GM23338 (cell line): Measurements from ENCODE around the gene IFRD1. TPM values are rescaled to one million over a fixed set of nuclear protein-coding genes. Genes with fewer than 3 reads are reported as not detected.
A peak's percentile ranks its signal among the peaks of the same experiment; 100 is the strongest.

Experiments used
- ATAC-seq: fragments of 200-7000 bp; cut with Tn5 transposase; 3 replicates; pipeline ENCODE4 v1.9.1; 2020
- DNase-seq: peaks from one replicate; pipeline ENCODE4 v3.0.0-alpha.2; 2015; ENCODE audit warnings: low spot score
- H2AFZ ChIP-seq: fragments of 200-600 bp; sonication (generic); 2 replicates; pipeline ENCODE4 v1.8.0; 2016; ENCODE audit warnings: antibody characterized with exemption, mild to moderate bottlenecking, moderate library complexity
- H3F3A ChIP-seq: fragments of 200-600 bp; sonication (generic); replicated peaks from 2 replicates; pipeline ENCODE4 v1.8.0; 2017; ENCODE audit warnings: antibody characterized with exemption, mixed run types, low read depth
- H3K27ac ChIP-seq: fragments of 200-600 bp; sonication (generic); 2 replicates; pipeline ENCODE4 v1.6.1; 2016; ENCODE audit warnings: low read depth
- H3K27me3 ChIP-seq: fragments of 200-600 bp; sonication (generic); 2 replicates; pipeline ENCODE4 v1.8.0; 2016; ENCODE audit warnings: mild to moderate bottlenecking, mixed run types, moderate library complexity; ENCODE audit not compliant: insufficient read depth
- H3K36me3 ChIP-seq: fragments of 200-600 bp; sonication (generic); 2 replicates; pipeline ENCODE4 v1.8.0; 2016; ENCODE audit warnings: mild to moderate bottlenecking; ENCODE audit not compliant: insufficient read depth
- H3K4me1 ChIP-seq: fragments of 200-600 bp; sonication (generic); 2 replicates; pipeline ENCODE4 v1.8.0; 2016; ENCODE audit warnings: mild to moderate bottlenecking, moderate library complexity; ENCODE audit not compliant: insufficient read depth
- H3K4me2 ChIP-seq: fragments of 200-600 bp; sonication (generic); 2 replicates; pipeline ENCODE4 v1.7.1; 2017; ENCODE audit warnings: mixed run types
- H3K4me3 ChIP-seq: fragments of 200-600 bp; sonication (generic); 2 replicates; pipeline ENCODE4 v1.6.1; 2016; ENCODE audit warnings: mixed run types
- H3K79me2 ChIP-seq: fragments of 200-600 bp; sonication (generic); replicated peaks from 2 replicates; pipeline ENCODE4 v1.8.0; 2017; ENCODE audit warnings: mild to moderate bottlenecking; ENCODE audit not compliant: insufficient read depth
- H3K9me2 ChIP-seq: fragments of 200-600 bp; sonication (generic); 2 replicates; pipeline ENCODE4 v1.8.0; 2017; ENCODE audit not compliant: insufficient read depth
- H4K20me1 ChIP-seq: fragments of 200-600 bp; sonication (generic); replicated peaks from 2 replicates; pipeline ENCODE4 v1.8.0; 2017; ENCODE audit warnings: mild to moderate bottlenecking; ENCODE audit not compliant: insufficient read depth
- H3K27ac Mint-ChIP-seq: 2 replicates; pipeline ENCODE4 v1.8.0; 2020; ENCODE audit warnings: inconsistent platforms, mild to moderate bottlenecking, moderate library complexity, mixed read lengths
- H3K27me3 Mint-ChIP-seq: 3 replicates; pipeline ENCODE4 v1.8.0; 2022; ENCODE audit warnings: low read depth, mild to moderate bottlenecking, moderate library complexity, mixed read lengths, inconsistent platforms; ENCODE audit not compliant: insufficient read depth, poor library complexity
- H3K36me3 Mint-ChIP-seq: 3 replicates; pipeline ENCODE4 v1.8.0; 2021; ENCODE audit warnings: low read depth, mild to moderate bottlenecking, inconsistent platforms, moderate library complexity, mixed read lengths
- H3K4me1 Mint-ChIP-seq: 3 replicates; pipeline ENCODE4 v1.8.0; 2020; ENCODE audit warnings: mild to moderate bottlenecking, inconsistent platforms, mixed read lengths
- H3K4me3 Mint-ChIP-seq: 3 replicates; pipeline ENCODE4 v1.8.0; 2021; ENCODE audit warnings: moderate library complexity, mild to moderate bottlenecking, inconsistent platforms, mixed read lengths
- H3K9me3 Mint-ChIP-seq: 3 replicates; pipeline ENCODE4 v1.8.0; 2020; ENCODE audit warnings: moderate library complexity, mild to moderate bottlenecking, inconsistent platforms, mixed read lengths
- CREB1 ChIP-seq: fragments of 250-450 bp; sonication (Bioruptor Pico); IDR thresholded peaks from 2 replicates; pipeline ENCODE4 v1.5.0; 2020; ENCODE audit warnings: low read depth, mild to moderate bottlenecking, moderate library complexity
- EZH2 ChIP-seq: fragments of 200-600 bp; sonication (generic); IDR thresholded peaks from one replicate; pipeline ENCODE4 v1.8.0; 2017; ENCODE audit warnings: antibody characterized with exemption, mild to moderate bottlenecking, low read depth; ENCODE audit not compliant: unreplicated experiment
- EZH2phosphoT487 ChIP-seq: fragments of 200-600 bp; sonication (generic); IDR thresholded peaks from one replicate; pipeline ENCODE4 v1.8.1; 2018; ENCODE audit warnings: antibody characterized with exemption; ENCODE audit not compliant: unreplicated experiment
- JUNB ChIP-seq: IDR thresholded peaks from one replicate; pipeline ENCODE4 v1.6.1; 2016; ENCODE audit warnings: antibody characterized with exemption; ENCODE audit not compliant: unreplicated experiment
- NANOG ChIP-seq: IDR thresholded peaks from 2 replicates; pipeline ENCODE4 v1.6.1; 2016; ENCODE audit warnings: antibody characterized with exemption, borderline replicate concordance
- POLR2AphosphoS5 ChIP-seq: IDR thresholded peaks from 2 replicates; pipeline ENCODE4 v1.6.1; 2016; ENCODE audit warnings: antibody characterized with exemption, low read depth
- STAT1 ChIP-seq: IDR thresholded peaks from one replicate; pipeline ENCODE4 v1.6.1; 2016; ENCODE audit warnings: antibody characterized with exemption; ENCODE audit not compliant: unreplicated experiment
- ZNF114 ChIP-seq: fragments of 250-450 bp; sonication (Bioruptor Pico); IDR thresholded peaks from 2 replicates; pipeline ENCODE4 v1.5.0; 2020; ENCODE audit warnings: mild to moderate bottlenecking, moderate library complexity
- ZNF331 ChIP-seq: fragments of 250-450 bp; sonication (Bioruptor Pico); IDR thresholded peaks from 2 replicates; pipeline ENCODE4 v1.5.0; 2020; ENCODE audit warnings: low read depth, mild to moderate bottlenecking, moderate library complexity
- polyA plus RNA-seq: library from polyadenylated mRNA; unstranded; fragments of >200 nt; fragmentation: Nextera tagmentation; extraction: Ambion mirVana; gene quantifications from 2 replicates; pipeline ENCODE4 v1.2.1, GENCODE V29; 2016
- total RNA-seq: library from RNA; depleted of rRNA; stranded (reverse); fragments of >200 nt; shearing (Covaris generic); gene quantifications from 2 replicates; pipeline ENCODE4 v1.2.3, GENCODE V29; 2014
- TF ChIP-seq, protein P1 (sequence below): IDR thresholded peaks from 2 replicates; pipeline ENCODE4 v1.6.1; 2016; ENCODE audit warnings: antibody characterized with exemption
- TF ChIP-seq, protein P2 (sequence below): fragments of 250-450 bp; sonication (Bioruptor Pico); IDR thresholded peaks from 2 replicates; pipeline ENCODE4 v1.5.0; 2020; ENCODE audit warnings: mild to moderate bottlenecking, moderate library complexity
- TF ChIP-seq, protein P3 (sequence below), 2 experiments: fragments of 200-600 bp in 1 of 2; sonication (generic) in 1 of 2; conservative IDR thresholded peaks; 2 replicates each; pipeline versions ENCODE4 v1.5.1 to v1.6.1; 2016 to 2017; ENCODE audit warnings: antibody characterized with exemption in 2 of 2, low read depth in 2 of 2, mild to moderate bottlenecking in 2 of 2, moderate library complexity in 1 of 2
- TF ChIP-seq, protein P4 (sequence below): IDR thresholded peaks from one replicate; pipeline ENCODE4 v1.6.1; 2018; ENCODE audit warnings: antibody characterized with exemption; ENCODE audit not compliant: unreplicated experiment

The IFRD1 gene
- total and polyA plus RNA-seq, 2 experiments from 2014 or later, result 69.6 to 73.6 TPM

DNA sequence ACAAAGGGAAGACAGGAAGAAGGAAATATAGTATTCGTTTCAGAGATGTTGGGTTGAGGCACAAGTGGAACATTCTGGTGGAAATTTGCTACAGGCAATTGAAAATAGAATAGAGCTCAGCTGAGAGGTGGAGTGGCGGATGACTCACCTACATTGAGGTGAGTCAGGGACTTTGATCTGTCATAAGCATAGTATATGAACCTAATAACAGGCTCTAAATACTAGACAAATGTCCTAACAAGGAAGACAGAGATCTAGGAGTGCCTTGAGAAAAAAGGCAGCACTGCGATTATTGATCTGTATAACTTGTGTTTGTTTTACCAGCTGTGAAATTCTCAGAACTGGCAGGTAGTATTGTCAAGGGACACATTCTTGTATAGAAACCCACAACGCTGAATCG, 907 bp upstream of the IFRD1 start:
- H3K27ac Mint-ChIP-seq, result peak overlapping the region; percentile 85; the same call in 1 of the 2 replicates
- no peak overlapping the region; the same call in 1 of the 2 replicates for H3K27ac ChIP-seq

More for the DNA sequence above, 907 bp upstream of the IFRD1 start:
- Histone ChIP-seq H3K79me2 (peaks cover 37% of the 10 kb centered on the region), H3K4me2 (peak overlapping the region; percentile 75), H4K20me1 (peaks cover 13% of the 10 kb centered on the region), H2AFZ (no peak overlapping the region), H3K9me2 (no peaks in the 10 kb centered on the region), H3K36me3 (no peaks in the 10 kb centered on the region), H3F3A (no peaks in the 10 kb centered on the region), H3K27me3 (no peaks in the 10 kb centered on the region), H3K4me3 (peak overlapping the region; percentile 98), H3K4me1 (peaks cover 14% of the 10 kb centered on the region)
- no peak for DNase-seq
- Mint-ChIP-seq H3K4me3 (peak overlapping the region; percentile 96), H3K27me3 (peaks cover 13% of the 10 kb centered on the region), H3K4me1 (peaks cover 27% of the 10 kb centered on the region), H3K36me3 (peaks cover 13% of the 10 kb centered on the region), H3K9me3 (no peaks in the 10 kb centered on the region)
- no peak for TF ChIP-seq NANOG
- TF ChIP-seq EZH2phosphoT487, result no peak
- TF ChIP-seq, protein P1, sequence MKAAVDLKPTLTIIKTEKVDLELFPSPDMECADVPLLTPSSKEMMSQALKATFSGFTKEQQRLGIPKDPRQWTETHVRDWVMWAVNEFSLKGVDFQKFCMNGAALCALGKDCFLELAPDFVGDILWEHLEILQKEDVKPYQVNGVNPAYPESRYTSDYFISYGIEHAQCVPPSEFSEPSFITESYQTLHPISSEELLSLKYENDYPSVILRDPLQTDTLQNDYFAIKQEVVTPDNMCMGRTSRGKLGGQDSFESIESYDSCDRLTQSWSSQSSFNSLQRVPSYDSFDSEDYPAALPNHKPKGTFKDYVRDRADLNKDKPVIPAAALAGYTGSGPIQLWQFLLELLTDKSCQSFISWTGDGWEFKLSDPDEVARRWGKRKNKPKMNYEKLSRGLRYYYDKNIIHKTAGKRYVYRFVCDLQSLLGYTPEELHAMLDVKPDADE, result no peak
- TF ChIP-seq CREB1 (CRISPR knock-in tag), result no peak
- no peak for TF ChIP-seq STAT1
- TF ChIP-seq ZNF114 (CRISPR knock-in tag), result no peak
- TF ChIP-seq POLR2AphosphoS5, result no peak
- no peak for TF ChIP-seq EZH2
- TF ChIP-seq, protein P2, sequence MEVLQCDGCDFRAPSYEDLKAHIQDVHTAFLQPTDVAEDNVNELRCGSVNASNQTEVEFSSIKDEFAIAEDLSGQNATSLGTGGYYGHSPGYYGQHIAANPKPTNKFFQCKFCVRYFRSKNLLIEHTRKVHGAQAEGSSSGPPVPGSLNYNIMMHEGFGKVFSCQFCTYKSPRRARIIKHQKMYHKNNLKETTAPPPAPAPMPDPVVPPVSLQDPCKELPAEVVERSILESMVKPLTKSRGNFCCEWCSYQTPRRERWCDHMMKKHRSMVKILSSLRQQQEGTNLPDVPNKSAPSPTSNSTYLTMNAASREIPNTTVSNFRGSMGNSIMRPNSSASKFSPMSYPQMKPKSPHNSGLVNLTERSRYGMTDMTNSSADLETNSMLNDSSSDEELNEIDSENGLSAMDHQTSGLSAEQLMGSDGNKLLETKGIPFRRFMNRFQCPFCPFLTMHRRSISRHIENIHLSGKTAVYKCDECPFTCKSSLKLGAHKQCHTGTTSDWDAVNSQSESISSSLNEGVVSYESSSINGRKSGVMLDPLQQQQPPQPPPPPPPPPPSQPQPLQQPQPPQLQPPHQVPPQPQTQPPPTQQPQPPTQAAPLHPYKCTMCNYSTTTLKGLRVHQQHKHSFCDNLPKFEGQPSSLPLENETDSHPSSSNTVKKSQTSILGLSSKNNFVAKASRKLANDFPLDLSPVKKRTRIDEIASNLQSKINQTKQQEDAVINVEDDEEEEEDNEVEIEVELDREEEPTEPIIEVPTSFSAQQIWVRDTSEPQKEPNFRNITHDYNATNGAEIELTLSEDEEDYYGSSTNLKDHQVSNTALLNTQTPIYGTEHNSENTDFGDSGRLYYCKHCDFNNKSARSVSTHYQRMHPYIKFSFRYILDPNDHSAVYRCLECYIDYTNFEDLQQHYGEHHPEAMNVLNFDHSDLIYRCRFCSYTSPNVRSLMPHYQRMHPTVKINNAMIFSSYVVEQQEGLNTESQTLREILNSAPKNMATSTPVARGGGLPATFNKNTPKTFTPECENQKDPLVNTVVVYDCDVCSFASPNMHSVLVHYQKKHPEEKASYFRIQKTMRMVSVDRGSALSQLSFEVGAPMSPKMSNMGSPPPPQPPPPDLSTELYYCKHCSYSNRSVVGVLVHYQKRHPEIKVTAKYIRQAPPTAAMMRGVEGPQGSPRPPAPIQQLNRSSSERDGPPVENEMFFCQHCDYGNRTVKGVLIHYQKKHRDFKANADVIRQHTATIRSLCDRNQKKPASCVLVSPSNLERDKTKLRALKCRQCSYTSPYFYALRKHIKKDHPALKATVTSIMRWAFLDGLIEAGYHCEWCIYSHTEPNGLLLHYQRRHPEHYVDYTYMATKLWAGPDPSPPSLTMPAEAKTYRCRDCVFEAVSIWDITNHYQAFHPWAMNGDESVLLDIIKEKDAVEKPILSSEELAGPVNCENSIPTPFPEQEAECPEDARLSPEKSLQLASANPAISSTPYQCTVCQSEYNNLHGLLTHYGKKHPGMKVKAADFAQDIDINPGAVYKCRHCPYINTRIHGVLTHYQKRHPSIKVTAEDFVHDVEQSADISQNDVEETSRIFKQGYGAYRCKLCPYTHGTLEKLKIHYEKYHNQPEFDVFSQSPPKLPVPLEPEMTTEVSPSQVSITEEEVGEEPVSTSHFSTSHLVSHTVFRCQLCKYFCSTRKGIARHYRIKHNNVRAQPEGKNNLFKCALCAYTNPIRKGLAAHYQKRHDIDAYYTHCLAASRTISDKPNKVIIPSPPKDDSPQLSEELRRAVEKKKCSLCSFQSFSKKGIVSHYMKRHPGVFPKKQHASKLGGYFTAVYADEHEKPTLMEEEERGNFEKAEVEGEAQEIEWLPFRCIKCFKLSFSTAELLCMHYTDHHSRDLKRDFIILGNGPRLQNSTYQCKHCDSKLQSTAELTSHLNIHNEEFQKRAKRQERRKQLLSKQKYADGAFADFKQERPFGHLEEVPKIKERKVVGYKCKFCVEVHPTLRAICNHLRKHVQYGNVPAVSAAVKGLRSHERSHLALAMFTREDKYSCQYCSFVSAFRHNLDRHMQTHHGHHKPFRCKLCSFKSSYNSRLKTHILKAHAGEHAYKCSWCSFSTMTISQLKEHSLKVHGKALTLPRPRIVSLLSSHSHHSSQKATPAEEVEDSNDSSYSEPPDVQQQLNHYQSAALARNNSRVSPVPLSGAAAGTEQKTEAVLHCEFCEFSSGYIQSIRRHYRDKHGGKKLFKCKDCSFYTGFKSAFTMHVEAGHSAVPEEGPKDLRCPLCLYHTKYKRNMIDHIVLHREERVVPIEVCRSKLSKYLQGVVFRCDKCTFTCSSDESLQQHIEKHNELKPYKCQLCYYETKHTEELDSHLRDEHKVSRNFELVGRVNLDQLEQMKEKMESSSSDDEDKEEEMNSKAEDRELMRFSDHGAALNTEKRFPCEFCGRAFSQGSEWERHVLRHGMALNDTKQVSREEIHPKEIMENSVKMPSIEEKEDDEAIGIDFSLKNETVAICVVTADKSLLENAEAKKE (CRISPR knock-in tag), result no peak
- TF ChIP-seq JUNB, result no peak
- no peak for TF ChIP-seq ZNF331 (CRISPR knock-in tag)
- TF ChIP-seq, protein P3, sequence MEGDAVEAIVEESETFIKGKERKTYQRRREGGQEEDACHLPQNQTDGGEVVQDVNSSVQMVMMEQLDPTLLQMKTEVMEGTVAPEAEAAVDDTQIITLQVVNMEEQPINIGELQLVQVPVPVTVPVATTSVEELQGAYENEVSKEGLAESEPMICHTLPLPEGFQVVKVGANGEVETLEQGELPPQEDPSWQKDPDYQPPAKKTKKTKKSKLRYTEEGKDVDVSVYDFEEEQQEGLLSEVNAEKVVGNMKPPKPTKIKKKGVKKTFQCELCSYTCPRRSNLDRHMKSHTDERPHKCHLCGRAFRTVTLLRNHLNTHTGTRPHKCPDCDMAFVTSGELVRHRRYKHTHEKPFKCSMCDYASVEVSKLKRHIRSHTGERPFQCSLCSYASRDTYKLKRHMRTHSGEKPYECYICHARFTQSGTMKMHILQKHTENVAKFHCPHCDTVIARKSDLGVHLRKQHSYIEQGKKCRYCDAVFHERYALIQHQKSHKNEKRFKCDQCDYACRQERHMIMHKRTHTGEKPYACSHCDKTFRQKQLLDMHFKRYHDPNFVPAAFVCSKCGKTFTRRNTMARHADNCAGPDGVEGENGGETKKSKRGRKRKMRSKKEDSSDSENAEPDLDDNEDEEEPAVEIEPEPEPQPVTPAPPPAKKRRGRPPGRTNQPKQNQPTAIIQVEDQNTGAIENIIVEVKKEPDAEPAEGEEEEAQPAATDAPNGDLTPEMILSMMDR (conservative IDR thresholded peaks at IDR 0.05; ENCODE audit: low read depth in 2 of 2), result no peak
- TF ChIP-seq, protein P4, sequence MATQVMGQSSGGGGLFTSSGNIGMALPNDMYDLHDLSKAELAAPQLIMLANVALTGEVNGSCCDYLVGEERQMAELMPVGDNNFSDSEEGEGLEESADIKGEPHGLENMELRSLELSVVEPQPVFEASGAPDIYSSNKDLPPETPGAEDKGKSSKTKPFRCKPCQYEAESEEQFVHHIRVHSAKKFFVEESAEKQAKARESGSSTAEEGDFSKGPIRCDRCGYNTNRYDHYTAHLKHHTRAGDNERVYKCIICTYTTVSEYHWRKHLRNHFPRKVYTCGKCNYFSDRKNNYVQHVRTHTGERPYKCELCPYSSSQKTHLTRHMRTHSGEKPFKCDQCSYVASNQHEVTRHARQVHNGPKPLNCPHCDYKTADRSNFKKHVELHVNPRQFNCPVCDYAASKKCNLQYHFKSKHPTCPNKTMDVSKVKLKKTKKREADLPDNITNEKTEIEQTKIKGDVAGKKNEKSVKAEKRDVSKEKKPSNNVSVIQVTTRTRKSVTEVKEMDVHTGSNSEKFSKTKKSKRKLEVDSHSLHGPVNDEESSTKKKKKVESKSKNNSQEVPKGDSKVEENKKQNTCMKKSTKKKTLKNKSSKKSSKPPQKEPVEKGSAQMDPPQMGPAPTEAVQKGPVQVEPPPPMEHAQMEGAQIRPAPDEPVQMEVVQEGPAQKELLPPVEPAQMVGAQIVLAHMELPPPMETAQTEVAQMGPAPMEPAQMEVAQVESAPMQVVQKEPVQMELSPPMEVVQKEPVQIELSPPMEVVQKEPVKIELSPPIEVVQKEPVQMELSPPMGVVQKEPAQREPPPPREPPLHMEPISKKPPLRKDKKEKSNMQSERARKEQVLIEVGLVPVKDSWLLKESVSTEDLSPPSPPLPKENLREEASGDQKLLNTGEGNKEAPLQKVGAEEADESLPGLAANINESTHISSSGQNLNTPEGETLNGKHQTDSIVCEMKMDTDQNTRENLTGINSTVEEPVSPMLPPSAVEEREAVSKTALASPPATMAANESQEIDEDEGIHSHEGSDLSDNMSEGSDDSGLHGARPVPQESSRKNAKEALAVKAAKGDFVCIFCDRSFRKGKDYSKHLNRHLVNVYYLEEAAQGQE, result no peak
- no peak for ATAC-seq
